GM23338 (cell line): Measurements from ENCODE around the gene THNSL1. TPM values are rescaled to one million over a fixed set of nuclear protein-coding genes. Genes with fewer than 3 reads are reported as not detected.

Experiments used
- ATAC-seq: fragments of 200-7000 bp; cut with Tn5 transposase; 3 replicates; pipeline ENCODE4 v1.9.1; 2020
- DNase-seq: peaks from one replicate; pipeline ENCODE4 v3.0.0-alpha.2; 2015; ENCODE audit warnings: low spot score
- H2AFZ ChIP-seq: fragments of 200-600 bp; sonication (generic); 2 replicates; pipeline ENCODE4 v1.8.0; 2016; ENCODE audit warnings: antibody characterized with exemption, mild to moderate bottlenecking, moderate library complexity
- H3F3A ChIP-seq: fragments of 200-600 bp; sonication (generic); replicated peaks from 2 replicates; pipeline ENCODE4 v1.8.0; 2017; ENCODE audit warnings: antibody characterized with exemption, mixed run types, low read depth
- H3K27ac ChIP-seq: fragments of 200-600 bp; sonication (generic); 2 replicates; pipeline ENCODE4 v1.6.1; 2016; ENCODE audit warnings: low read depth
- H3K27me3 ChIP-seq: fragments of 200-600 bp; sonication (generic); 2 replicates; pipeline ENCODE4 v1.8.0; 2016; ENCODE audit warnings: mild to moderate bottlenecking, mixed run types, moderate library complexity; ENCODE audit not compliant: insufficient read depth
- H3K36me3 ChIP-seq: fragments of 200-600 bp; sonication (generic); 2 replicates; pipeline ENCODE4 v1.8.0; 2016; ENCODE audit warnings: mild to moderate bottlenecking; ENCODE audit not compliant: insufficient read depth
- H3K4me1 ChIP-seq: fragments of 200-600 bp; sonication (generic); 2 replicates; pipeline ENCODE4 v1.8.0; 2016; ENCODE audit warnings: mild to moderate bottlenecking, moderate library complexity; ENCODE audit not compliant: insufficient read depth
- H3K4me2 ChIP-seq: fragments of 200-600 bp; sonication (generic); 2 replicates; pipeline ENCODE4 v1.7.1; 2017; ENCODE audit warnings: mixed run types
- H3K4me3 ChIP-seq: fragments of 200-600 bp; sonication (generic); 2 replicates; pipeline ENCODE4 v1.6.1; 2016; ENCODE audit warnings: mixed run types
- H3K79me2 ChIP-seq: fragments of 200-600 bp; sonication (generic); replicated peaks from 2 replicates; pipeline ENCODE4 v1.8.0; 2017; ENCODE audit warnings: mild to moderate bottlenecking; ENCODE audit not compliant: insufficient read depth
- H3K9me2 ChIP-seq: fragments of 200-600 bp; sonication (generic); 2 replicates; pipeline ENCODE4 v1.8.0; 2017; ENCODE audit not compliant: insufficient read depth
- H4K20me1 ChIP-seq: fragments of 200-600 bp; sonication (generic); replicated peaks from 2 replicates; pipeline ENCODE4 v1.8.0; 2017; ENCODE audit warnings: mild to moderate bottlenecking; ENCODE audit not compliant: insufficient read depth
- H3K27ac Mint-ChIP-seq: 2 replicates; pipeline ENCODE4 v1.8.0; 2020; ENCODE audit warnings: inconsistent platforms, mild to moderate bottlenecking, moderate library complexity, mixed read lengths
- H3K27me3 Mint-ChIP-seq: 3 replicates; pipeline ENCODE4 v1.8.0; 2022; ENCODE audit warnings: low read depth, mild to moderate bottlenecking, moderate library complexity, mixed read lengths, inconsistent platforms; ENCODE audit not compliant: insufficient read depth, poor library complexity
- H3K36me3 Mint-ChIP-seq: 3 replicates; pipeline ENCODE4 v1.8.0; 2021; ENCODE audit warnings: low read depth, mild to moderate bottlenecking, inconsistent platforms, moderate library complexity, mixed read lengths
- H3K4me1 Mint-ChIP-seq: 3 replicates; pipeline ENCODE4 v1.8.0; 2020; ENCODE audit warnings: mild to moderate bottlenecking, inconsistent platforms, mixed read lengths
- H3K4me3 Mint-ChIP-seq: 3 replicates; pipeline ENCODE4 v1.8.0; 2021; ENCODE audit warnings: moderate library complexity, mild to moderate bottlenecking, inconsistent platforms, mixed read lengths
- H3K9me3 Mint-ChIP-seq: 3 replicates; pipeline ENCODE4 v1.8.0; 2020; ENCODE audit warnings: moderate library complexity, mild to moderate bottlenecking, inconsistent platforms, mixed read lengths
- CREB1 ChIP-seq: fragments of 250-450 bp; sonication (Bioruptor Pico); IDR thresholded peaks from 2 replicates; pipeline ENCODE4 v1.5.0; 2020; ENCODE audit warnings: low read depth, mild to moderate bottlenecking, moderate library complexity
- CTCF ChIP-seq, 2 experiments: fragments of 200-600 bp in 1 of 2; sonication (generic) in 1 of 2; conservative IDR thresholded peaks; 2 replicates each; pipeline versions ENCODE4 v1.5.1 to v1.6.1; 2016 to 2017; ENCODE audit warnings: antibody characterized with exemption in 2 of 2, low read depth in 2 of 2, mild to moderate bottlenecking in 2 of 2, moderate library complexity in 1 of 2
- ETS1 ChIP-seq: IDR thresholded peaks from 2 replicates; pipeline ENCODE4 v1.6.1; 2016; ENCODE audit warnings: antibody characterized with exemption
- EZH2 ChIP-seq: fragments of 200-600 bp; sonication (generic); IDR thresholded peaks from one replicate; pipeline ENCODE4 v1.8.0; 2017; ENCODE audit warnings: antibody characterized with exemption, mild to moderate bottlenecking, low read depth; ENCODE audit not compliant: unreplicated experiment
- EZH2phosphoT487 ChIP-seq: fragments of 200-600 bp; sonication (generic); IDR thresholded peaks from one replicate; pipeline ENCODE4 v1.8.1; 2018; ENCODE audit warnings: antibody characterized with exemption; ENCODE audit not compliant: unreplicated experiment
- JUNB ChIP-seq: IDR thresholded peaks from one replicate; pipeline ENCODE4 v1.6.1; 2016; ENCODE audit warnings: antibody characterized with exemption; ENCODE audit not compliant: unreplicated experiment
- NANOG ChIP-seq: IDR thresholded peaks from 2 replicates; pipeline ENCODE4 v1.6.1; 2016; ENCODE audit warnings: antibody characterized with exemption, borderline replicate concordance
- POLR2AphosphoS5 ChIP-seq: IDR thresholded peaks from 2 replicates; pipeline ENCODE4 v1.6.1; 2016; ENCODE audit warnings: antibody characterized with exemption, low read depth
- STAT1 ChIP-seq: IDR thresholded peaks from one replicate; pipeline ENCODE4 v1.6.1; 2016; ENCODE audit warnings: antibody characterized with exemption; ENCODE audit not compliant: unreplicated experiment
- ZNF462 ChIP-seq: fragments of 250-450 bp; sonication (Bioruptor Pico); IDR thresholded peaks from 2 replicates; pipeline ENCODE4 v1.5.0; 2020; ENCODE audit warnings: mild to moderate bottlenecking, moderate library complexity
- polyA plus RNA-seq: library from polyadenylated mRNA; unstranded; fragments of >200 nt; fragmentation: Nextera tagmentation; extraction: Ambion mirVana; gene quantifications from 2 replicates; pipeline ENCODE4 v1.2.1, GENCODE V29; 2016
- total RNA-seq: library from RNA; depleted of rRNA; stranded (reverse); fragments of >200 nt; shearing (Covaris generic); gene quantifications from 2 replicates; pipeline ENCODE4 v1.2.3, GENCODE V29; 2014

The THNSL1 gene
- total and polyA plus RNA-seq, 2 experiments from 2014 or later = 2.6 to 5.8 TPM

GRCh38 chr10:25026463-25026862 lies 10.1 kb downstream of the THNSL1 start:
- H3K4me1 ChIP-seq = no peaks in the 10 kb centered on the region
- H3K4me3 ChIP-seq = no peak overlapping the region
- no peaks in the 10 kb centered on the region for H3K27me3 Mint-ChIP-seq
- H3K9me2 ChIP-seq = no peaks in the 10 kb centered on the region
- H3K27ac ChIP-seq = no peak overlapping the region
- ATAC-seq = no peak
- H3K27me3 ChIP-seq = no peaks in the 10 kb centered on the region
- no peaks in the 10 kb centered on the region for H3K9me3 Mint-ChIP-seq
- H3K27ac Mint-ChIP-seq = no peak overlapping the region
- H3K36me3 Mint-ChIP-seq = no peaks in the 10 kb centered on the region
- TF ChIP-seq JUNB = no peak
- no peak for TF ChIP-seq EZH2phosphoT487
- H3K4me1 Mint-ChIP-seq = no peaks in the 10 kb centered on the region
- no peaks in the 10 kb centered on the region for H3K36me3 ChIP-seq
- H3K4me3 Mint-ChIP-seq = no peak overlapping the region
- H2AFZ ChIP-seq = no peak overlapping the region
- H4K20me1 ChIP-seq = no peaks in the 10 kb centered on the region
- no peak for DNase-seq
- no peaks in the 10 kb centered on the region for H3K79me2 ChIP-seq
- no peaks in the 10 kb centered on the region for H3F3A ChIP-seq
- no peak overlapping the region for H3K4me2 ChIP-seq

GRCh38 chr10:25028711-25029110 lies 12.3 kb downstream of the THNSL1 start:
- no peaks in the 10 kb centered on the region for H3K36me3 Mint-ChIP-seq
- H3K27ac Mint-ChIP-seq = no peak overlapping the region
- Histone ChIP-seq H3F3A (no peaks in the 10 kb centered on the region), H2AFZ (no peak overlapping the region), H3K4me2 (no peak overlapping the region), H3K4me1 (no peaks in the 10 kb centered on the region), H3K4me3 (no peak overlapping the region), H3K9me2 (no peaks in the 10 kb centered on the region), H3K27me3 (no peaks in the 10 kb centered on the region), H3K27ac (no peak overlapping the region), H4K20me1 (no peaks in the 10 kb centered on the region), H3K79me2 (no peaks in the 10 kb centered on the region), H3K36me3 (no peaks in the 10 kb centered on the region)
- H3K27me3 Mint-ChIP-seq = no peaks in the 10 kb centered on the region
- H3K4me1 Mint-ChIP-seq = no peaks in the 10 kb centered on the region
- ATAC-seq (no peak), DNase-seq (no peak)
- H3K9me3 Mint-ChIP-seq = no peaks in the 10 kb centered on the region
- no peak overlapping the region for H3K4me3 Mint-ChIP-seq
- TF ChIP-seq CREB1 (CRISPR knock-in tag) (no peak), EZH2phosphoT487 (no peak), NANOG (no peak), STAT1 (no peak), JUNB (no peak), CTCF (conservative IDR thresholded peaks at IDR 0.05; ENCODE audit: low read depth in 2 of 2) (no peak), ZNF462 (CRISPR knock-in tag) (no peak), EZH2 (no peak), ETS1 (no peak), POLR2AphosphoS5 (no peak)
